ENCODE data around the gene SHC3. TPM values are rescaled to one million over a fixed set of nuclear protein-coding genes. Genes with fewer than 3 reads are reported as not detected.

Gene SHC3
- total RNA-seq, 2 experiments from 2014 or later = 0.03 TPM; not detected in 1

GRCh38 chr9:89145097-89145496 is 33.5 kb downstream of the SHC3 start:
- no peak overlapping the region for H2AFZ ChIP-seq (ENCODE audit: low read length)
- no peak overlapping the region for H3K4me3 ChIP-seq (ENCODE audit: low read depth, low read length, poor library complexity, severe bottlenecking)
- ChIA-PET POLR2A (no interaction called here), CTCF (ENCODE audit: unreplicated experiment) (no interaction called here)
- H3K9me3 ChIP-seq (ENCODE audit: low read length) = no peaks in the 10 kb centered on the region
- no peaks in the 10 kb centered on the region for H3K79me2 ChIP-seq (ENCODE audit: insufficient read depth, low read depth, low read length)
- no TSS peak for BruUV-seq (replicated peaks)
- no peak overlapping the region for H3K27ac ChIP-seq (ENCODE audit: low read depth, low read length, poor library complexity, severe bottlenecking)
- no peaks in the 10 kb centered on the region for H3K9me2 ChIP-seq (ENCODE audit: insufficient read depth, low read length)
- no peaks in the 10 kb centered on the region for H3K4me1 ChIP-seq (ENCODE audit: insufficient read depth, low read length, poor library complexity, severe bottlenecking)
- intact Hi-C loops (cut with micrococcal nuclease; ENCODE audit: unreplicated experiment) = no loop called here
- no peak overlapping the region for H3K4me2 ChIP-seq (ENCODE audit: low read length)
- no peaks in the 10 kb centered on the region for H4K20me1 ChIP-seq (ENCODE audit: insufficient read depth, low read length)
- no peaks in the 10 kb centered on the region for H3K36me3 ChIP-seq (ENCODE audit: insufficient read depth, low read length)
- DNase-seq (ENCODE audit: low spot score) = no peak
- no peak for TF ChIP-seq CTCF (conservative IDR thresholded peaks at IDR 0.05; ENCODE audit: low read length)
- no peak for TF ChIP-seq EZH2phosphoT487 (IDR thresholded peaks at IDR 0.05; ENCODE audit: borderline replicate concordance, low read depth, low read length)

- Histone ChIP-seq H3K79me2 (ENCODE audit: insufficient read depth, low read depth, low read length) (no peaks in the 10 kb centered on the region), H3K36me3 (ENCODE audit: insufficient read depth, low read length) (no peaks in the 10 kb centered on the region), H3K27ac (ENCODE audit: low read depth, low read length, poor library complexity, severe bottlenecking) (no peak overlapping the region), H2AFZ (ENCODE audit: low read length) (no peak overlapping the region), H3K4me3 (ENCODE audit: low read depth, low read length, poor library complexity, severe bottlenecking) (no peak overlapping the region), H3K9me2 (ENCODE audit: insufficient read depth, low read length) (no peaks in the 10 kb centered on the region), H3K4me2 (ENCODE audit: low read length) (no peak overlapping the region), H3K4me1 (ENCODE audit: insufficient read depth, low read length, poor library complexity, severe bottlenecking) (no peaks in the 10 kb centered on the region), H4K20me1 (ENCODE audit: insufficient read depth, low read length) (no peaks in the 10 kb centered on the region), H3K9me3 (ENCODE audit: low read length) (no peaks in the 10 kb centered on the region)
- TF ChIP-seq EZH2phosphoT487 (IDR thresholded peaks at IDR 0.05; ENCODE audit: borderline replicate concordance, low read depth, low read length) (no peak), CTCF (conservative IDR thresholded peaks at IDR 0.05; ENCODE audit: low read length) (no peak)
- intact Hi-C loops (cut with micrococcal nuclease; ENCODE audit: unreplicated experiment) = no loop called here
- ChIA-PET CTCF (ENCODE audit: unreplicated experiment) (no interaction called here), POLR2A (interaction anchor here (0.6 to 1.0 kb wide), 2 partner anchors 9 to 716 kb away, joined by 4 to 5 read pairs; no protein-coding TSS in a partner anchor)
- no TSS peak for BruUV-seq (replicated peaks)
- DNase-seq (ENCODE audit: low spot score) = no peak
Observed at GRCh38 chr9:89144238-89144637, 34.4 kb downstream of the SHC3 start.

GRCh38 chr9:89143266-89143665 is 35.4 kb downstream of the SHC3 start:
- Histone ChIP-seq H2AFZ (ENCODE audit: low read length) (no peak overlapping the region), H3K4me2 (ENCODE audit: low read length) (no peak overlapping the region), H3K9me2 (ENCODE audit: insufficient read depth, low read length) (no peaks in the 10 kb centered on the region), H3K27ac (ENCODE audit: low read depth, low read length, poor library complexity, severe bottlenecking) (no peak overlapping the region), H3K4me3 (ENCODE audit: low read depth, low read length, poor library complexity, severe bottlenecking) (no peak overlapping the region), H4K20me1 (ENCODE audit: insufficient read depth, low read length) (no peaks in the 10 kb centered on the region), H3K4me1 (ENCODE audit: insufficient read depth, low read length, poor library complexity, severe bottlenecking) (no peaks in the 10 kb centered on the region), H3K9me3 (ENCODE audit: low read length) (no peaks in the 10 kb centered on the region), H3K36me3 (ENCODE audit: insufficient read depth, low read length) (no peaks in the 10 kb centered on the region), H3K79me2 (ENCODE audit: insufficient read depth, low read depth, low read length) (no peaks in the 10 kb centered on the region)
- POLR2A ChIA-PET = no interaction called here
- CTCF ChIA-PET (ENCODE audit: unreplicated experiment) = no interaction called here
- intact Hi-C loops (cut with micrococcal nuclease; ENCODE audit: unreplicated experiment) = no loop called here
- no peak for DNase-seq (ENCODE audit: low spot score)
- BruUV-seq (replicated peaks) = no TSS peak
- no peak for TF ChIP-seq EZH2phosphoT487 (IDR thresholded peaks at IDR 0.05; ENCODE audit: borderline replicate concordance, low read depth, low read length)
